ENCODE measurements around the gene MAPKAP1. TPM values are rescaled to one million over a fixed set of nuclear protein-coding genes. Genes with fewer than 3 reads are reported as not detected.
A peak's percentile ranks its signal among the peaks of the same experiment; 100 is the strongest.

Gene MAPKAP1
- total RNA-seq, 4 donors from 2014 or later, result 87.1 to 114 (median 111) TPM

- intact Hi-C loops (cut with DNase I), result no loop called here
- H3K9me3 ChIP-seq, result no peaks in the 10 kb centered on the region
- peak; percentile 81 to 83 for DNase-seq
- TF ChIP-seq CTCF (IDR thresholded peaks at IDR 0.05), result no peak
- TF ChIP-seq POLR2A (IDR thresholded peaks at IDR 0.05), result no peak
- H3K27ac ChIP-seq, result peak overlapping the region in 1 of 3 donors; percentile 28
- 38 to 47% methylated on average over 15 of the region's 15 CpGs for WGBS, 2 donors
- no peaks in the 10 kb centered on the region for H3K27me3 ChIP-seq
- peaks cover 10 to 11% of the 10 kb centered on the region in 2 donors for H3K4me1 ChIP-seq
- no peaks in the 10 kb centered on the region for H3K36me3 ChIP-seq
- no peak overlapping the region for H3K4me3 ChIP-seq (replicated peaks in 1 of 3)
Observed at GRCh38 chr9:125437771-125438221, 269.2 kb downstream of the MAPKAP1 start.

- Histone ChIP-seq H3K4me3 (replicated peaks in 1 of 3) (no peak overlapping the region), H3K27ac (no peak overlapping the region), H3K9me3 (no peaks in the 10 kb centered on the region), H3K27me3 (no peaks in the 10 kb centered on the region), H3K4me1 (peaks cover 10 to 11% of the 10 kb centered on the region in 2 donors), H3K36me3 (no peaks in the 10 kb centered on the region)
- DNase-seq, result no peak
- intact Hi-C loops (cut with DNase I), result no loop called here
- no peak for TF ChIP-seq CTCF (IDR thresholded peaks at IDR 0.05)
- no peak for TF ChIP-seq POLR2A (IDR thresholded peaks at IDR 0.05)
- 94 to 95% methylated on average over 19 to 23 of the region's 24 CpGs for WGBS, 2 donors
Observed at GRCh38 chr9:125436613-125437443, 270.2 kb downstream of the MAPKAP1 start.

DNA sequence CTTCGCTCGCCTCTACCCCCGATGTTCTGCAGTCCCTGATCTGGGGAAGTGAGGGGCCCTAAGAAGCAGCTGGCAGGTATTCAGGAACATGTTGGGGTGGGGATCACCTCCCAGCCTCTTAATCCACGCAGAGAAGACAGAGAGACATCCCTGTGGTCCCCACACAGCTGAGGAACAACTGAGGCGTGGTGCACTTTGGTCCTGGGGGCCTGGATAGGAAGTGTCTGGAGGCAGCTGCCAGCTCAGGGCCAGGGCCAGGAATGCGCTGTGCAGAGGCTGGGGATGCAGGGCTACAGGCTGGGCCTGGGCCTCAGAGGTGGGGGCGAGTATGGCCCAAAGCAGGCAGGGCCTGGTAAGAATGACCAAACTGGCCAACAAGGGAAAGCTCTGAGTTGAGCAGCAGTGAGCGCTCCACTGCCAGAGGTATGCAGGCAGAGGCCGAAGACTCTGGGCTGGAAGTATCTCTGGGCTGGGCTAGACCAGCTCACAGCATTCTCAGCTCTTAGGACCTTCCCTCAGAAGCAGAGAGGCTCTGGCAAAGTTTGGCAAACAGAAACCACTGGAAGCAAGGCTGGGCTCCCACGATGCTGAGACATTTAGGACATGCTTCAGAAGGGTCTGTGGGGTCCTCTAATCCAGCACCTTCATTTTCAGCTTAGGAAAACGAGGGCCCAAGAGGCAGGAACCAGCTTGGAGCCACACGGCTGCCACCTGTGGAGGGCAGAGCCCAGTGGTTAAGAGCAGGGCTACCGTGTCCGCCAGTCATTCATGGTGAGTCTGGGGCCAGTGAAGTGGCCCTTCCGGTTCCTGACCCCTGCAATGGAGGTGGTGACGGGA, 271.0 kb downstream of the MAPKAP1 start:
- intact Hi-C loops (cut with DNase I), result no loop called here
- WGBS, 2 donors, result 93 to 96% methylated on average over 13 to 15 of the region's 16 CpGs

DNA sequence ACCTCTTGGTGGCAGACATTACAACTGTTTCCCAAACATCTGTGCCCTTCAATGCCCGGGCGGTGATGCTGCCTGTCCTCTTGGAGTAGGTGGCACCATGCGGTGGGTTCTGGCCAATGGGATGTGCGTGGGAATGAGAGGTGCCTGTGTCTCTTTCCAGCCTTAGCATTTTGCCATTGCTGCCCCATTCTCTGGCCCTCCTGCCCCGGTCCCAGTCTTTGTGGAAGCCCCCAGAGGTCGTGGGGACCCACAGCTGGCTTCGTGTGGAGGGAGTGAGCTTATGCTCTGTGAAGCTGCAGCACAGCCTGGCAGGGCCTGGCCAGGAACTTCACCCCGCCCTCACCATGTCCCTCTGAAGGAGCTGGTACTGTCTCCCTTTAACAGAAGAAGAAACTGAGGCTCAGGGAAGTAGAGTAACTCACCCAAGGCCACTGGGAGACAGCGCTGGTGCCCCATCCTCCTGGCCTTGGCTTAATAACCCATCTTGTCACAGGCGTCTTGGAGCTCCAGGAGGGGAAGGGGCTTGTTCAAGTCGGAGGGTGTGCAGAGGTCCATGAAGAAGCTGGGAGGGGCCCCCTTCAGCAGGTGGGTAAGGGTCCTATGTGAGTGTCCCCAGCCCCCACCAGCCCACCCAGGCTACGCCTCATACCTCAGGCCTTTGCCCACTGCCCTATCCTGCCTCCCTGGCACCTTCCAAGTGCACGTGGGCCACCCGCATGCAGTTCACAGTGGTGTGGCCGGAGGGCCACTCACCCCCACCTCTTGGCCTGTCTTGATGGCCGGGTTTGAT, 271.8 kb downstream of the MAPKAP1 start:
- 93% methylated on average over 13 to 14 of the region's 16 CpGs for WGBS, 2 donors
- Histone ChIP-seq H3K36me3 (no peaks in the 10 kb centered on the region), H3K27me3 (no peaks in the 10 kb centered on the region), H3K4me1 (peaks cover 10 to 11% of the 10 kb centered on the region in 2 donors), H3K9me3 (no peaks in the 10 kb centered on the region), H3K4me3 (replicated peaks in 1 of 3) (no peak overlapping the region), H3K27ac (no peak overlapping the region)
- intact Hi-C loops (cut with DNase I), result no loop called here
- TF ChIP-seq POLR2A (IDR thresholded peaks at IDR 0.05) (no peak), CTCF (IDR thresholded peaks at IDR 0.05) (no peak)
- DNase-seq, result no peak

More for the DNA sequence above, 271.0 kb downstream of the MAPKAP1 start:
- Histone ChIP-seq H3K36me3 (no peaks in the 10 kb centered on the region), H3K4me3 (replicated peaks in 1 of 3) (no peak overlapping the region), H3K27me3 (no peaks in the 10 kb centered on the region), H3K4me1 (peaks cover 10 to 11% of the 10 kb centered on the region in 2 donors), H3K27ac (no peak overlapping the region), H3K9me3 (no peaks in the 10 kb centered on the region)
- no peak for DNase-seq
- no peak for TF ChIP-seq CTCF (IDR thresholded peaks at IDR 0.05)
- TF ChIP-seq POLR2A (IDR thresholded peaks at IDR 0.05), result no peak
